Spleen (tissue), 11 donors: ENCODE results near the gene SNU13. TPM values are rescaled to one million over a fixed set of nuclear protein-coding genes. Genes with fewer than 3 reads are reported as not detected.

Experiments used
- DNase-seq: peaks from one replicate; pipeline ENCODE4 v3.0.0-alpha.2; 2020
- H3K27ac ChIP-seq, 8 donors: fragments of 200-600 bp; sonication (generic) in 7 of 8; 1 replicate in 4 of 8; 2 replicates in 4 of 8; pipeline versions ENCODE4 v1.5.0 to v1.8.0; 2016 to 2021; ENCODE audit warnings: inconsistent platforms in 4 of 8, mild to moderate bottlenecking in 4 of 8, moderate library complexity in 1 of 8
- H3K27me3 ChIP-seq, 7 donors: fragments of 200-600 bp; sonication (generic) in 6 of 7; replicated peaks in 1 of 7; 1 replicate in 4 of 7; 2 replicates in 3 of 7; pipeline versions ENCODE4 v1.5.0 to v1.8.0; 2016 to 2021; ENCODE audit warnings: inconsistent platforms in 3 of 7, mild to moderate bottlenecking in 1 of 7
- H3K36me3 ChIP-seq, 6 donors: fragments of 200-600 bp; sonication (generic) in 5 of 6; 1 replicate in 4 of 6; 2 replicates in 2 of 6; pipeline versions ENCODE4 v1.5.0 to v1.8.0; 2016 to 2021; ENCODE audit warnings: inconsistent platforms in 2 of 6
- H3K4me1 ChIP-seq, 6 donors: fragments of 200-600 bp; sonication (generic) in 5 of 6; 1 replicate in 3 of 6; 2 replicates in 3 of 6; pipeline versions ENCODE4 v1.5.0 to v1.8.0; 2016 to 2021; ENCODE audit warnings: inconsistent platforms in 3 of 6
- H3K4me3 ChIP-seq, 8 donors: fragments of 200-600 bp; sonication (generic) in 7 of 8; 1 replicate in 4 of 8; 2 replicates in 4 of 8; pipeline versions ENCODE4 v1.5.0 to v1.8.0; 2016 to 2021; ENCODE audit warnings: inconsistent platforms in 4 of 8, mild to moderate bottlenecking in 4 of 8, moderate library complexity in 2 of 8
- H3K9me3 ChIP-seq, 8 donors: fragments of 200-600 bp; sonication (generic) in 7 of 8; 1 replicate in 4 of 8; 2 replicates in 4 of 8; pipeline versions ENCODE4 v1.5.0 to v1.8.0; 2016 to 2021; ENCODE audit warnings: inconsistent platforms in 4 of 8
- CTCF ChIP-seq, 11 experiments: fragments of 200-600 bp in 7 of 11; fragments of 450-650 bp in 4 of 11; sonication (generic) in 4 of 11; IDR thresholded peaks in 8 of 11; conservative IDR thresholded peaks in 3 of 11; 1 replicate in 7 of 11; 2 replicates in 4 of 11; pipeline versions ENCODE4 v1.4.0 to v1.8.0; 2016 to 2021; ENCODE audit warnings: antibody characterized with exemption in 11 of 11, inconsistent platforms in 4 of 11, mild to moderate bottlenecking in 1 of 11
- POLR2A ChIP-seq, 3 donors: fragments of 450-650 bp; IDR thresholded peaks; one replicate each; pipeline ENCODE4 v1.5.1; 2017; ENCODE audit warnings: antibody characterized with exemption in 3 of 3, mild to moderate bottlenecking in 1 of 3
- POLR2AphosphoS5 ChIP-seq, 3 donors: sonication (generic); formaldehyde crosslinking; IDR thresholded peaks; one replicate each; pipeline ENCODE4 v1.5.1; 2017; ENCODE audit warnings: antibody characterized with exemption in 3 of 3
- WGBS, 5 donors: extraction: QIAGEN DNeasy Blood & Tissue Kit in 3 of 5; methylation state at CpG; one replicate each; pipeline versions ENCODE4 v1.1.5 to v1.1.7; 2013 to 2018; 5-methylcytosine and 5-hydroxymethylcytosine counted together
- intact Hi-C: fragments of 100-400 bp; cut with DNase I; formaldehyde crosslinking; loops from one replicate; pipeline ENCODE4 v1.15.0; 2023; ENCODE audit warnings: low total_unique reads
- polyA plus RNA-seq, 3 donors: library from polyadenylated mRNA; stranded (reverse); fragments of 200-250 nt; gene quantifications; one replicate each; pipeline ENCODE4 v1.2.1, GENCODE V29; 2013
- total RNA-seq, 7 donors: library from RNA; depleted of rRNA in 3 of 7; stranded (reverse); fragments of >200 nt in 3 of 7; fragmentation: NEBNext Ultra II Directional in 4 of 7; extraction: Animal tissue kit (Norgen Biotek cat#: 25700) in 4 of 7; gene quantifications; one replicate each; pipeline versions ENCODE4 v1.1.0 to v1.2.1, GENCODE V29; 2016 to 2021
- donor health status: healthy with polysubstance abuse.
- donor health status: DM: no; HTN: no; CAD: no; lungs with moderate emphysema.
- donor health status: DM: no; HTN: no; CAD: no.
- donor health status: Bipolar disorder and iron deficiency.
- donor health status: healthy.
- donor health status: DM: no; HTN: no; CAD: no.
- donor health status: DM: yes; HTN: yes; CAD: no.

SNU13 gene
- total and polyA plus RNA-seq, 10 donors: 89.0 to 165 (median 111) TPM

GRCh38 chr22:41659941-41660340, 28.7 kb downstream of the SNU13 start:
- no peak overlapping the region for H3K27ac ChIP-seq
- no peaks in the 10 kb centered on the region for H3K4me1 ChIP-seq
- H3K36me3 ChIP-seq: peaks cover 14 to 100% (median 100%) of the 10 kb centered on the region in 6 donors
- no peaks in the 10 kb centered on the region for H3K9me3 ChIP-seq
- H3K27me3 ChIP-seq: no peaks in the 10 kb centered on the region
- intact Hi-C loops: no loop called here
- DNase-seq: no peak
- WGBS, 5 donors: 79 to 100% (median 91%) methylated on average over 1 of the region's 1 CpG
- H3K4me3 ChIP-seq: no peak overlapping the region
- no peak for TF ChIP-seq POLR2A (IDR thresholded peaks at IDR 0.05)
- no peak for TF ChIP-seq CTCF (IDR thresholded peaks at IDR 0.05 in 8 of 11, conservative IDR thresholded peaks at IDR 0.05 in 3 of 11)
- no peak for TF ChIP-seq POLR2AphosphoS5 (IDR thresholded peaks at IDR 0.05)

- WGBS, 5 donors: 94 to 96% (median 95%) methylated on average over 17 of the region's 17 CpGs
- peaks cover 16 to 100% (median 100%) of the 10 kb centered on the region in 6 donors for H3K36me3 ChIP-seq
- no peak overlapping the region for H3K4me3 ChIP-seq
- TF ChIP-seq POLR2A (IDR thresholded peaks at IDR 0.05): no peak
- TF ChIP-seq POLR2AphosphoS5 (IDR thresholded peaks at IDR 0.05): no peak
- no peak for TF ChIP-seq CTCF (IDR thresholded peaks at IDR 0.05 in 8 of 11, conservative IDR thresholded peaks at IDR 0.05 in 3 of 11)
- no peaks in the 10 kb centered on the region for H3K9me3 ChIP-seq
- intact Hi-C loops: no loop called here
- no peaks in the 10 kb centered on the region for H3K4me1 ChIP-seq
- no peak for DNase-seq
- no peaks in the 10 kb centered on the region for H3K27me3 ChIP-seq
- H3K27ac ChIP-seq: no peak overlapping the region
Measured at GRCh38 chr22:41658869-41659268, 29.8 kb downstream of the SNU13 start.

GRCh38 chr22:41657709-41658108, 31.0 kb downstream of the SNU13 start:
- Histone ChIP-seq H3K27ac (no peak overlapping the region), H3K9me3 (no peaks in the 10 kb centered on the region), H3K4me3 (no peak overlapping the region), H3K27me3 (no peaks in the 10 kb centered on the region), H3K36me3 (peaks cover 20 to 100% (median 100%) of the 10 kb centered on the region in 6 donors), H3K4me1 (peaks cover 0 to 4% (median 0%) of the 10 kb centered on the region in 6 donors)
- WGBS, 5 donors: 97 to 100% (median 98%) methylated on average over 3 to 6 of the region's 6 CpGs
- no peak for DNase-seq
- TF ChIP-seq CTCF (IDR thresholded peaks at IDR 0.05 in 8 of 11, conservative IDR thresholded peaks at IDR 0.05 in 3 of 11) (no peak), POLR2AphosphoS5 (IDR thresholded peaks at IDR 0.05) (peak in 2 of 3 donors; percentile 10 to 18)
- intact Hi-C loops: no loop called here

- WGBS, 5 donors: 81 to 95% (median 87%) methylated on average over 5 of the region's 5 CpGs
- no peak overlapping the region for H3K27ac ChIP-seq
- no peaks in the 10 kb centered on the region for H3K27me3 ChIP-seq
- no peak overlapping the region for H3K4me3 ChIP-seq
- peaks cover 0 to 4% (median 0%) of the 10 kb centered on the region in 6 donors for H3K4me1 ChIP-seq
- H3K9me3 ChIP-seq: no peaks in the 10 kb centered on the region
- intact Hi-C loops: no loop called here
- TF ChIP-seq POLR2A (IDR thresholded peaks at IDR 0.05) (no peak), CTCF (IDR thresholded peaks at IDR 0.05 in 8 of 11, conservative IDR thresholded peaks at IDR 0.05 in 3 of 11) (no peak), POLR2AphosphoS5 (IDR thresholded peaks at IDR 0.05) (no peak)
- H3K36me3 ChIP-seq: peaks cover 20 to 100% (median 100%) of the 10 kb centered on the region in 6 donors
- DNase-seq: no peak
Measured at GRCh38 chr22:41656556-41656955, 32.1 kb downstream of the SNU13 start.
